ENCODE data around the gene AURKB. TPM values are rescaled to one million over a fixed set of nuclear protein-coding genes. Genes with fewer than 3 reads are reported as not detected.
A peak's percentile ranks its signal among the peaks of the same experiment; 100 is the strongest.

AURKB gene
- total RNA-seq, 4 donors from 2014 or later: 11.2 to 43.7 (median 20.3) TPM

GRCh38 chr17:8163978-8164814 is 46.2 kb downstream of the AURKB start:
- Histone ChIP-seq H3K27ac (peak overlapping the region; percentile 97 to 100 (median 99)), H3K9me3 (no peaks in the 10 kb centered on the region), H3K27me3 (no peaks in the 10 kb centered on the region), H3K4me1 (peaks cover 39 to 65% (median 47%) of the 10 kb centered on the region in 3 donors), H3K36me3 (peaks cover 0 to 25% (median 7%) of the 10 kb centered on the region in 3 donors), H3K4me3 (peak overlapping the region in 2 of 4 donors; percentile 0 to 9)
- TF ChIP-seq POLR2A (IDR thresholded peaks at IDR 0.05) (peak in 1 of 4 donors; percentile 41), CTCF (IDR thresholded peaks at IDR 0.05) (no peak)
- WGBS, 2 donors: 25% methylated on average over 5 to 11 of the region's 13 CpGs
- intact Hi-C loops (cut with DNase I): no loop called here
- DNase-seq: no peak

GRCh38 chr17:8162997-8163977 is 47.1 kb downstream of the AURKB start:
- peak overlapping the region; percentile 97 to 100 (median 99) for H3K27ac ChIP-seq
- intact Hi-C loops (cut with DNase I): no loop called here
- H3K4me3 ChIP-seq: peak overlapping the region; percentile 73 to 100 (median 89)
- peaks cover 0 to 27% (median 7%) of the 10 kb centered on the region in 3 donors for H3K36me3 ChIP-seq
- H3K4me1 ChIP-seq: peaks cover 44 to 74% (median 47%) of the 10 kb centered on the region in 3 donors
- H3K9me3 ChIP-seq: no peaks in the 10 kb centered on the region
- 17 to 26% methylated on average over 5 to 14 of the region's 55 CpGs for WGBS, 2 donors
- TF ChIP-seq POLR2A (IDR thresholded peaks at IDR 0.05) (no peak), CTCF (IDR thresholded peaks at IDR 0.05) (no peak)
- H3K27me3 ChIP-seq: no peaks in the 10 kb centered on the region
- no peak for DNase-seq

GRCh38 chr17:8162233-8162996 is 48.0 kb downstream of the AURKB start, which contains the start of gene VAMP2:
Gene VAMP2 (minus strand): TSS chr17:8162948. CDS start chr17:8162879, 69 bp downstream.
- H3K27me3 ChIP-seq: no peaks in the 10 kb centered on the region
- no peak for DNase-seq
- H3K27ac ChIP-seq: peak within 1 kb of the TSS; percentile 97 to 100 (median 99)
- peak within 1 kb of the TSS; percentile 73 to 100 (median 89) for H3K4me3 ChIP-seq
- WGBS, 2 donors: no CpG with 5 or more reads among the region's 75 CpGs
- intact Hi-C loops (cut with DNase I): no loop called here
- H3K4me1 ChIP-seq: peaks cover 47 to 82% (median 51%) of the 10 kb centered on the region in 3 donors
- no peaks in the 10 kb centered on the region for H3K9me3 ChIP-seq
- TF ChIP-seq CTCF (IDR thresholded peaks at IDR 0.05): peak in 2 of 6 experiments; percentile 6 to 34
- TF ChIP-seq POLR2A (IDR thresholded peaks at IDR 0.05): peak in 2 of 4 donors; percentile 76 to 95
- peaks cover 0 to 27% (median 7%) of the 10 kb centered on the region in 3 donors for H3K36me3 ChIP-seq

GRCh38 chr17:8161289-8162232 is 48.8 kb downstream of the AURKB start:
- WGBS, 2 donors: 41 to 64% methylated on average over 12 to 16 of the region's 19 CpGs
- Histone ChIP-seq H3K9me3 (no peaks in the 10 kb centered on the region), H3K4me3 (peak overlapping the region; percentile 73 to 100 (median 89)), H3K4me1 (peaks cover 43 to 87% (median 56%) of the 10 kb centered on the region in 3 donors), H3K27me3 (no peaks in the 10 kb centered on the region), H3K36me3 (peaks cover 0 to 27% (median 7%) of the 10 kb centered on the region in 3 donors), H3K27ac (peak overlapping the region; percentile 97 to 100 (median 99))
- no peak for TF ChIP-seq POLR2A (IDR thresholded peaks at IDR 0.05)
- TF ChIP-seq CTCF (IDR thresholded peaks at IDR 0.05): no peak
- intact Hi-C loops (cut with DNase I): no loop called here
- DNase-seq: no peak
